ENCODE measurements around the gene HTR2A. TPM values are rescaled to one million over a fixed set of nuclear protein-coding genes. Genes with fewer than 3 reads are reported as not detected.
A peak's percentile ranks its signal among the peaks of the same experiment; 100 is the strongest.

HTR2A gene
- total RNA-seq, 1 donor from 2014 or later: 0.29 TPM

DNA sequence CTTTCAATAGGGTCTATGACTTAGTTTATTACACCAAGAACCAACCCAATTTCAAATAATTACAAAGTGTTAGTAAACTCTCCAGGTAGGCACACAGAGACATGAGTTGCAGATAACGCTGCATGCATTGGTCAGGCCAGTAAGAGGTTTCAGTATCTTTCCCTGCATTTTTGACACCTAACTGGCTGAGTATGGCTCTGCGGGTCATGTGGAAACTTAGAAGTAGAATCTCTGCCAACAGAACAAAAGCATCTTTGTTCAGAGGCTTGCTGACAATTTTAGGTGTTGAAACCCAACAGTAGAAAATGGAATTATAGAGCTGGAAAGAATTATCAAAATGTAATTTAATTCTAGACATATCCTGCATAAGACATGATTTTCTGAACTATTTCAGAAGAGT lies 25.3 kb downstream of the HTR2A start:
- no peak for DNase-seq (ENCODE audit: low read depth)

DNA sequence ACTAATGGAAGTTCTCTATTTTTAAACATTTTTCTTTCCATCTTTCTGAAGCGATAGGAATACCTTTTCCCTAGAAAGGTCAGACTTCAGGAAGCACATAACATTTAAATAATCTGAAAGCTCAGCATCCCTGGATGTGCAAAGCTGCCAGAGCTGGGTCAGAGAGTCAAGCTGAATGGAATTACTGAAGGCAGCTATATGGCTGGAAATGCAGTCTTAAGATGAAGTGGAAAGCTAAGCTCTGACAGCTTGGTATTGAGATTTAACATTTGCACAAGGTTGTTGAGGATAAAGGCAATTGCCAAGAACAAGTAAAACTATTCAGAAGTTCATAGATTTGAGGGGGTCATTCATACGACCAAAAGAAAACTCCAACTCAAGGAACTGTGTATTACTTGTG lies 28.8 kb downstream of the HTR2A start:
- DNase-seq (ENCODE audit: low read depth): no peak

DNA sequence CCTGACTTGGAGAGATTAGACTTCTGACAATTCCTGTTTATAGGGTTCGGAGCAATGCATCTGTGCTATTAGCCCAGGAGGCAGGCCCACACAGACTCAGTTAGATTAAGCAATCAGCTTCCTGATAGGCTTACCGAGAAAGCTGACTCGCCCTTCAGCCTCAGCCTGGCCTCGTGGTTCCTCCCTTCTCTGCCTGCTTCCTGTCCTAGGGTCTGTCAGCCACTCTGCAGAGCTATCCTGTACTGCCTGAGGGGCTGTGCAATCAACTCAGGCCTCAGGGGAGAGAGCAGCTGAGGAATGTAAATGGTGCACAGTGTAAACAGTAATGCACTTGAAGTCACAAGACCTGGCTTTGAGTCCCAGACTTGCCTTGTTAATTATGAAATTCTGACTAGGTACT lies 30.7 kb downstream of the HTR2A start:
- peak; percentile 12 for DNase-seq (ENCODE audit: low read depth)

DNA sequence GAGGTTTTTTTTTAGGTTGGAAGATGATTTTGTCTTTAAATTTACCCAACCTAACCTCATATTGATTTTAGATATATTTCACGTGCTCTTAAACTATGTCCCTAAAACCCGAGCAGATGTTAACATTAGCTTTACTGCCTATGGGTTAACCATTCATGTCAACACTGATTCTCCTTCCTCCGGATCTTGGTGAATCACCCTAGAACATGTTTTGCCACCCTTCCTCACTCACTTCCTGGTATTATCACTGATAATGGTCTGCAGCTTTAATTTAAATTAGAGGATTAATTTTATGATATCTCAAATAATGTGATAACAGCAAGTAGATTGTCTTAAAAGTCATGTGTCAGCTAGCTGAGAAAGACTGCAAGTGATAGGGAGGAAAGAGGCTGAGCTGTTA lies 31.9 kb downstream of the HTR2A start:
- DNase-seq (ENCODE audit: low read depth): no peak

DNA sequence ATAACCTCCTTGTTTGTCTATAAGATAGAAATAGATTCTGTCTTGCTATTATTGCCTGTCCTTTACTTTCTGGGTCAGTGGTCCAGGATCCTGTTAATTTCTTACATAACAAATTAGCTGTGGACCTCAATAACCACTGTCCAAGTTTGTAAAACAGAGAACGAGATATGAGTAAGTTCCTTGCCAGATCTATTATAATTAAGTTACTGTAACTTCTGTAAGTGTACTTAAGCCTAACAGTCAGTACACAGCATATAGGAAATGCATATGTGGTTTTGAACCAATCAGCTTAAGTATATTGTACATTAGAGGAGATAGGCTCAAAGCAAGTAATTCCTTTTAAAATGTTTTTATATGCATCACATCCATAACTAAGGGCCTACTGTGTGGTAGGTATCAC lies 34.9 kb downstream of the HTR2A start:
- DNase-seq (ENCODE audit: low read depth): no peak

GRCh38 chr13:46860722-46861121 lies 36.1 kb downstream of the HTR2A start:
- no peak for DNase-seq (ENCODE audit: low read depth)

- DNase-seq (ENCODE audit: low read depth): no peak
These were observed 38.1 kb downstream of the HTR2A start for GRCh38 chr13:46858776-46859175.

DNA sequence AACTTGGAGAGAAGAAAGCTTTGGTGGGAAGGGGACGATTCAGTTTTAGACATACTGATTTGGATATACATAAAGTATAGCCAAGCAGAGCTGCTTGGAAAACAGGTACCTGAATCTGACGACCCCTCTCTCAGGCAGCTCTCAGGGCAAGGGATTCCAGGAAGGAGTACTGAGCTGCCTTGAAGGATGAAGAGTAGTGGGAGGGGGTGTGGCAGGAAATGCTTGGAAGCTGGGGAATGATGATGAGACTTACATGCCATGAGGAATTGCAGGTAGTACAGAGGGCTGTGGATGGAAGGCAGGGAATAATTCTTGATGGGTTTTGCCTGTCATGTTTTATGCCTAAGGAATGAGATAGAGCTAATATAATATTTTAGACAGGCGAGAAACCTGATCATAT lies 38.7 kb downstream of the HTR2A start:
- no peak for DNase-seq (ENCODE audit: low read depth)

DNA sequence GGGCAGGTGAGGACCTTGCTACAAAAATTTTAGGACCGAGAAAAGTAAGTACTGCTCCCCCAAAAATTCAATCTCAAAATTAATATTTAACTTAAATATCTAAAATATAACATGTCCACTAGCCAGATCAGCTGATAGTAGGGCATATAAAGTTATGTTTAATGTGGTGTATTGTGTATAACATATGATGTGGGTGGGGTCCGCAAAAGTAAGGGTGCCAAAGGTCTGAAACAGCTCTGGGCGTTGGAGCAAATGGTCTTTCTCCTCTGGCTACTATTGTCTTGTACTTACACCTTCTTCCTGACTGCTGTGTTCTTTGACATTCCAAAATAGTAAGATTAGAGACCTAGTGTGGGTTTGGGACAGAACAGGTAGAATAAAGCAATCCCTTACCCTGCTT lies 41.2 kb downstream of the HTR2A start:
- DNase-seq (ENCODE audit: low read depth): no peak

GRCh38 chr13:46855166-46855565 lies 41.7 kb downstream of the HTR2A start:
- no peak for DNase-seq (ENCODE audit: low read depth)

GRCh38 chr13:46852168-46852567 lies 44.7 kb downstream of the HTR2A start:
- DNase-seq (ENCODE audit: low read depth): no peak

GRCh38 chr13:46850214-46850613 lies 46.6 kb downstream of the HTR2A start:
- DNase-seq (ENCODE audit: low read depth): no peak

GRCh38 chr13:46846726-46847125 lies 50.1 kb downstream of the HTR2A start:
- peak; percentile 57 for DNase-seq (ENCODE audit: low read depth)

GRCh38 chr13:46845146-46845545 lies 51.7 kb downstream of the HTR2A start:
- no peak for DNase-seq (ENCODE audit: low read depth)

DNA sequence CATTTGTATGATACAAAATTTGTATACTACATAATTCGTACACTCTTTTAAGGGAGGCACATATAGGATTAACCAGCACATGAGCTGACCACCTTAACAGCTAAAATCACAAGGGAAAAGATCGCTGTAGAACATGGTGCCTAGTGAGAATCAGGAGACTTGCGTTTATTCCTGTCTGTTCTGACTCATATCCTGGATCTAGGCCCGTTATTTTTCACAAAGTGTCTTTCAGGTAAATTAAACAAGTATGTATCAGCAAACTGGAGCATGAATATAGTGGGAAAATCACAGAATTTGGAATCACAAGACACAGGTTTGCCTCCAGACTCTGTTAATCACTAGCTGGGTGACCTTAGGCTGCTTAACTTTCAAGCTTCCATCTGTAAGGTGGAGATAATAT lies 52.4 kb downstream of the HTR2A start:
- no peak for DNase-seq (ENCODE audit: low read depth)

- peak; percentile 41 for DNase-seq (ENCODE audit: low read depth)
These were observed 57.5 kb downstream of the HTR2A start for GRCh38 chr13:46839399-46839798.

DNA sequence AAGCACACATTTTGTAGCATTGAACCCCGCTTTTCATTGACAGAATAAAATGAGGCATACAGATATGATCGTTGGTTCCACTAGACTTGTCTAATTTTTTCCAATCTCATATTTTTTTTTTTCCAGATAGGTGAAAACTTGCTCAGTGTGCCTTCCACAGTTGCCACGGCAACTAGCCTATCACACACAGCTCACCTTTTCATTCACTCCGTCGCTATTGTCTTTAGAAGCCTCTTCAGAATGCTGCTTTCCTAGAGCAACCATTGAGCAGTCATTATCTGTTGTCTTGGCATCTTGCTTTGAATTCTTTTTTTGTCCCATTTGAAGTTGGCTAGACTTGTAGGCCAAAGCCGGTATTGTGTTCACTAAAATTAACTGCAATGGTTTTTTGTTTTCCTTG lies 62.2 kb downstream of the HTR2A start:
- no peak for DNase-seq (ENCODE audit: low read depth)

DNA sequence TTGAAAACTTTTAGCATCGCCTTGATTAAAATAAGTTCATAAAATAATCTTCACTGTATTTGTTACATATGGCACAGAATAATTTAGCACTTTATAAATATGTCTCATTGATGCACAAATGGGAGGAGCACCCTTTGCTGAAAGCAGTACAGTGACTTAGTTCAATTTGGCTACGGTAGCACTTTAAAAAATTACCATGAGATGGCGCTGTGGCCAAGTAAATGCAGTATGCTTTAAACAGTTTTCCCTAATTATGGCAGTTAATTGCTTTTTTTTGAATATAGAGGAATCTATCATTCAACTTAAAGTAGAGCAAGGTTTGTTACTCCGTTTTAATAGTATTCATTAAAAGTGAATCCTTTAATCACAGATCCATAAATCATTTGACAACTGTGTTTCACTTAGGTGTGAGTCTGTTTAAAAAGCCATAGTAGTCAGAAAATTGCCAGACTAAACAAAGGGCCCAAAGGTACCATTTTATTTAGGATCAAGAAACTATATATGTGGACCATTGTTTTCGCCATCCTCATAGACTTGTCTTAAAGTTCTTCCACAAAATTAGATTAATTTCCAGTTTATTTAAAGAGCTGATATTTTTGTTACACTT lies 65.2 kb downstream of the HTR2A start:
- DNase-seq (ENCODE audit: low read depth): peak; percentile 64

- DNase-seq (ENCODE audit: low read depth): peak; percentile 19
These were observed 66.3 kb downstream of the HTR2A start for GRCh38 chr13:46830405-46831005.

DNA sequence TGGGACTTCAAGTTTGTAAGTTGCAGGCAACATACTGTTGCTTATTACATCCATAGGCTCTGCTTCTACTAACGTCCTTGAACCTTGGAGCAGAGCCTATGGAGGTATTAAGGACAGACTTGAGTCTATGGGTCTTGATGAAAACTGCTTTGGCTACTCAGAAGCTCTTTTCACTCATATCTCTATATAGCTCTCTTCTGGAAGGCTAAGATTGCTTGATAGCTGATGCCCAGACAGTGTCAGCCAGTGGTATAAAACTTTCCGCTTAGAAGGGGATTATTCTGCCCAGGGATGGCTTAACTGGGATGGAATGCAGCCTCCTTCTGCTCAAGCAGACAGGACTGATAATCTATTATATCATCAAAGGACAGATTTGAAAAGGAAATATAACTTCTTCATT lies 74.3 kb downstream of the HTR2A start:
- no peak for DNase-seq (ENCODE audit: low read depth)

DNA sequence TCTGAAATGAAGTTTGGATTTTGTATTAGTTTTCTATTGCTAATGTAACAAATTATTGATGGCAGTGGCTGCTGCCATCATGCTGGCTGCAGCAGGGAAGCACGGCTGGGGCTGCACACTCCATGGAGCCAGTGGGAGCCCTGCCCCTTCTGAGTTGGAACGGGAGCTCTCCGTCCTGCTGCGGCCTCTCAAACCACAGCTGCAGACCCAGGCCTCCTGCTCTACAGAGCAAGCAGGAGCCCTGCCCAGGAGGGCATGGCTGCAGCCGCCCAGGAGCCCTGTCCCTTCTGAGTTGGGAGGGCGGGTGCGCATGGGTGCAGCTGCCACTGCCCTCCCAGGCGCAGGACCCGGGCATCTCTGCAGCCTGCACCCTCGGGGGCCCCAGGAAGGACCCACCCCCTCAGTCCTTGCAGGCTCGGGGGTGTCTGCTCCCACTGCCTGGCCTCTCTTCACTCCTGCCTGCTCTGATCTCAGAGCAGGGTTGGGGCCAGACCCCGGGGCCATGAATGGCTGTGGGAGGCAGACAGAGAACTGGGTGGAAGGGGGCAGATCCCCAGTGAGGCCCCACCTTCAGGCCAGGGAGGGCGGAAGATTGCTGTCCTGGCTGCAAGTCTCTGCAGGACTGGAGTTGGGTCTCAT lies 78.9 kb downstream of the HTR2A start:
- DNase-seq (ENCODE audit: low read depth): no peak

DNA sequence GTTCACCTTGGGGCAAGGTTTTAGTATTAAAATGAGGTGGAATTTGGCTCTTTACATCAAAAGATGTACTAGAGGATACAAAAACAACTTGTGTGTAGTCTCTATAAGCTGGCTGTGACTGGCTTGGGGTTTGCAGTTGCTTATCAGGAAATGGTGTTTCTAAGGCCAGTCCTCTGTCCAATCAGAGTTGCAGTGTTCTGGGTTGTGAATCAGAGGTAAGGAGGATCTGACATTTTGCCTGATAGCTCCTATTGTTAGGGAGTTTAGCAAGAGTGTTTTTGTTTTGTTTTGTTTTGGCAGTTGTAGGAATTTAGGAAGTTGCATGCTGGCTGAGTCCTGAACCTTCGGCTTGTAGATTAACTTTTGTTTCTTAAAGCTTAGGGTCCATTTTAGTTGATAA lies 79.8 kb downstream of the HTR2A start:
- DNase-seq (ENCODE audit: low read depth): no peak

DNA sequence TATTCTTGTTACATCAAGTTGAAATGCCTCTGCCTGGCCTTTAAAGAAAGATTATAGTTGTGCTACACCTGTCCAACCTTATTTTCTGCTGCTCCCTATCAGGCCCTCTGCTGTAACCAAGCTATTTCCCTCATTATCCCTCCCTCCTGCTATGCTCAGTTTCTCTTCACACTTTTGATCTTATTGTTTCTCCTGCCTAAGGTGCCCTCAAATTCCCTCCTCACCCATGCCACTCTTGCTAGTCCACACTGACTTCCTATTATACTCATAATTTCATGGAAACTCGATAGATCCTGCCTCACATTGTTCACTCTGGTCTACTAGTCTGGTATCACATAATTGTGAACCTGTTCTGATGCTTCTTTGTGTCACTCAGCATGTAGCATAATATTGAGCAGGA lies 80.5 kb downstream of the HTR2A start:
- DNase-seq (ENCODE audit: low read depth): no peak

All from myocyte (in vitro differentiated cells).